ENCODE data around the gene TSPAN9.

TSPAN9 gene

GRCh38 chr12:3077572-3078081 is 448 bp downstream of the TSPAN9 start:
- peak in 1 of 2 donors; percentile 2 for DNase-seq (ENCODE audit: low read depth in 2 of 2)

GRCh38 chr12:3078086-3078820 is 1.1 kb downstream of the TSPAN9 start:
- no peak for DNase-seq (ENCODE audit: low read depth in 2 of 2)

DNA sequence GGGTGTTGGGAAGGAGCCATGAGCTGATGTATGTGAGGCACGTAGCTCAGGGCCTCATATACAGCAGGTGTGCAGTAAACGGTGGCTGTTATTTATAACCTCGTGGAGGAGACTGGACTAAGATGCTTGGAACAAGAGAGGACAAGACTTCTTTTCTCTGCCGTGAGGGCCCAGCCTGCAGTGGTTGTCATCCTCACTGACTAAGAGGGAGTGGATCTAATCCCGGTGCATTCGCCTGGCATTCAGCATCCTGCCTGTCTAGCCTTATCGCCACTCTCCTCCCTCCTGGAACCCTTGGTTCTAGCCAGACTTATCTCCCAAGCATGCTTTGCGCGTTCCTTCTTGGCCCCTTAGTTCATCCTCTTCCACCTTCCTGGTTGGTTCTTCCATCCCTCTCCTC is 3.9 kb downstream of the TSPAN9 start:
- no peak for DNase-seq (ENCODE audit: low read depth in 2 of 2)

DNA sequence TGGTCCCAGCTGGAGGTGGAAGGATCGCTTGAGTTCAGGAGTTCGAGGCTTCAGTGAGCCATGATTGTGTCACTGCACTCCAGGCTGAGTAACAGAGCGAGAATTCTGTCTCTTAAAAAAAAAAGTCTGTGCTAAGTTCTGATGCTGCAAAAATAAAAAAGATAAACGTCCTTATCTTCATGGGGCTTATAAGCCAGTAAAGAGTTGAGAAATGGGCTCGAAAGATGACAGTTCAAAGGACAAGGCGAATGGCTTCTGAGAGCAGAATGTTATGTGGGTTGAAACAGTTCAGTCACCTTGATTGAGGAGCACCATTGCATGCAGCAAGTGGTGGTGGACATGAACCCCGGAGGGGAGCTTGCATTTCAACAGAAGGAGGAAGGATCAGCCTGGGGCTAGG is 4.7 kb downstream of the TSPAN9 start:
- no peak for DNase-seq (ENCODE audit: low read depth in 2 of 2)

GRCh38 chr12:3083241-3083920 is 6.2 kb downstream of the TSPAN9 start:
- no peak for DNase-seq (ENCODE audit: low read depth in 2 of 2)

- DNase-seq (ENCODE audit: low read depth in 2 of 2): no peak
Observed at GRCh38 chr12:3083921-3084347, 6.8 kb downstream of the TSPAN9 start.

DNA sequence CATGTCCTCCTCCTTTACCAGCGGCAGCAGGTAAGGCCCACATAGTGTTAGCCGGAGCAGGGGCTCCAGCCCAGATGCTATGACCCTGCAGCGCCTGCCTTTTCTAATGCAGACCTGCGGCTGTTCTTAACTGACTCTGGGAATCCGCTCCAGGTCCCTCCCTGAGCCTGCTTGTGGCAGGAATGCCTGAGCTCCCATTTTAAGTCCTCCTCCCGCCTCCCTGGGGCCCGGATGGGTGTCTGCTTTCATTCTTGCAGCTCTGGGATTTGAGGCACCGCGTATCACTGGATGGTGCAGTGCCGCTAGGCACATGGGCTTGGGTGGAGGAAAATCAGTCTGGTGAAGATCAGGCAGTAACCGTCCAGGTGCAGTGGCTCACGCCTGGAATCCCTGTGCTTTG is 7.6 kb downstream of the TSPAN9 start:
- no peak for DNase-seq (ENCODE audit: low read depth in 2 of 2)

DNA sequence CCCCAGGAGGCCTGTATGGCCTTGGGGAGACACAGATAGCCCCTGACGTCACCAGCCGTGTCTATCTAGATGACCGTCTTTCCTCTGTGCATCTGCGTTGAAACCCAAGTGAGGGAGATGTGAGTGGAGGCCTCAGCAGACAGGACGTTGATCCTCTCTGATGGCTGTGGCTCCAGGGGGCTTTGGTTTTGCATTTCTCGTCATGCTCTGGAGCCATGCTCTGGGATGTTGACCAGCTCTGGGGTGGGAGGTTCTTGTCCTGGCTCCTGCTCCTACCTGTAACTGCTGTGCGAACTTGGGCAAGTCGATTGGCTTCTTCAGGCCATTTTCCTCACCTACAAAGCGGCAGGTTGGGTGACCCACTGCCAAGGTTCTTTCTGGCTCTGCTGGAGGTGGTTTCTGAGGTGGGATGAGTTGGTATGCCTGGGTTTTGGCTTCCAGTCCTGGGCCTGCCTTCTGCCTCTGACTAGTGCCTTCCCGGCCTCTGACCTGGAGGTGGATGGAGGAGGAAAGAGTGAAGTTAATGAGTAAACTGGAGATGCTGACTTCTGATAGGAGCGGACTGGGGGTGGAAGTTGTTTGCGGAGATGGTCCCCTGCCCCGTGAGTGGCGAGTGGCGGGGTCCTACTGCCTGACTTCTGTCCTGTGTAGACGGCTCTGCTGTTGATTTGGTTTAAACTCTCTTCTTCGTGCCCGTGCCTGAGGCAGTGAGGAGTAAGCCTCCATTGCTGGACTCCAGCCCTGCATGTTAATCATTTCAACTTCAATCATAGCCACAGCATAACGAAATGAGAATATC is 8.4 kb downstream of the TSPAN9 start:
- no peak for DNase-seq (ENCODE audit: low read depth in 2 of 2)

GRCh38 chr12:3086211-3086610 is 9.0 kb downstream of the TSPAN9 start:
- DNase-seq (ENCODE audit: low read depth in 2 of 2): no peak

- DNase-seq (ENCODE audit: low read depth in 2 of 2): no peak
Observed at GRCh38 chr12:3086729-3087323, 9.6 kb downstream of the TSPAN9 start.

GRCh38 chr12:3087758-3088650 is 10.8 kb downstream of the TSPAN9 start:
- DNase-seq (ENCODE audit: low read depth in 2 of 2): no peak

GRCh38 chr12:3089588-3089987 is 12.4 kb downstream of the TSPAN9 start:
- no peak for DNase-seq (ENCODE audit: low read depth in 2 of 2)

DNA sequence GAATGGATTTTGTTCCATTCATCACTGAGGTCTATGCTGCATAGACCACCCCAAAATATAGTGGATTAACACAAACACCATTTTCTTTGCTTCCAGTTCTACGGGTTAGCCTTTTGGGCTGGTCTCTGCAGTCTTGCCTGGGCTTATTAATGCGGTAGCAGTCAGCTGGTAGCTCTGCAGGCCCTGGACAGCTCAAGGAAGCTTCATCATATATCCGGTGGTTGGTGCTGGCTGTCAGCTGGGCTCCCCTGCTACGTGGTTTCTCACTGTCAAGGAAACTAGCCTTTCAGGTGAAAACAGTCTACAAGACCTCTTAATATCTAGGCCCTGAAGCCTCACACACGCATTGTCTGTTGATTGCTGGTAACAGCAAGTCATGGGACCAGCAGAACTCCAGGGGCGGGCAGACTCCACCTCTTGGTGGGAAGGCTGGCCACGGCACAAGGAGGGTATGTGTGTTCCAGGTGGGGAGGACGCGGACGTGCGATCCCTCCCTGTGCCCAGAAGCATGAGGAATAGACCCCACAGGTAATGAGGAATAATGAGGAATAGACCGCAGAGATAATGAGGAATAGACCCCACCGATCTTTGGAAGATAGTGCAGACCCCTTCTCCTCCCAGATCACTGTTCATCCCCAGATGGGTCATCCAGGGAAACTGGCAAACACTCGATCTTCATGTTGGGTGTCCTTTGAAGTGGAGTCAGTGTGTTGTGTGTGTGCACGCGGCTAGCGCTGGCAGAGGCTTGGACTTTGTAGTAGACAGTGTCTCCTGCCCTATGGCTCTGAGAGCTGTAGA is 13.3 kb downstream of the TSPAN9 start:
- DNase-seq (ENCODE audit: low read depth in 2 of 2): no peak

DNA sequence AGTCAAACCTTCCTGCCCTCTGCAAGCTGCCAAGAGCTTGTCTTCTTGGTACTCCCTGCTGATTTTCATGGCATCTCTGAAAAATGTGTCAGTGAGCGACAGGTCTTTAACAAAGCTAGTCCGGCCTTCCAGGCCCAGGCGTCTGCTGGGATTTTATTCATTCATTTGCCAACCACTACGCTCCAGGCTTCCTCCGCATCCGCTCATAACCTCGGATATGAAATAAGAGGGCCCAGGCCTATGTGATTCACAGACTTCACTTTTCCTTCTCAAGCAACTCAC is 13.8 kb downstream of the TSPAN9 start:
- no peak for DNase-seq (ENCODE audit: low read depth in 2 of 2)

DNA sequence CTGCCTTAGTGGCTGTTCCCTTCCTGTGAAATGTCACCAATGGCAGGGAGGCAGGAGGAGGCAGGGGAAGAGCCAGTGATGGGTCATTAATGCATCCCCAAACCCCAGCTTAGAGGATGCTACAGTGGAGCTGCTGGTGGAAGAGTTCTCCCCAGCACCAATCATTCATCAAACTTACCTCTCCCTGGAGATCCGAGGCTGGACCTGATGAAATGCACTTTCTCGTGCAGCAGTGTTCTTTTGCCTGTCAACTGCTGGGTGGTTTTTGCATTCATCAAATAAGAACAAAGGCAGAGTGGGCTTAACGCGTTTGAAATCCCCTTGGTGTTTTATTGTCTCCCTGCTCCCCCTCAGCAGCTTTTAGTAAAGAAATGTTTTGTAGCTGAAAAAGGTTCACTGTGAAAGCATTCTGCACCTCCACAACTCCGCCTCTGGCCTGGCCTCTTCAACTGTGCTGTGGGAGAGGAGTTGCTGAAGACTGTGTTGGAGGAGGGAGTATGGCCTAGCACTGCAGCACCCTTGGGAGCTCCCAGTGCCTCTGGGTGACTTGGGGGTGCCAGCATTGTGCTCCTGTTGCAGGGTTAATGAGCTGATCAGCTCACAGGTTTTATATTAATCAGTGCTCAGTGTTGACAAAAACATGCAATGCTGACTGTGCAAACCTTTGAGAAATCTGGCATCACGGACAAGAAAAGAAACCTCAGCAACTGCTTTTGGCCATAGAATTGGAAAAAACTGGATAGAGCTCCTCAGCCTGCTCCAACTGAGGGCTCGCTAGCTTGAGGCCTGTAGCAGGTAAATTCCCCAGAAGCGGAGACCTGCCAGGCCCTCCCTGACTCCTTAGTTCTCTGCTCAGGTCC is 14.4 kb downstream of the TSPAN9 start:
- DNase-seq (ENCODE audit: low read depth in 2 of 2): no peak

DNA sequence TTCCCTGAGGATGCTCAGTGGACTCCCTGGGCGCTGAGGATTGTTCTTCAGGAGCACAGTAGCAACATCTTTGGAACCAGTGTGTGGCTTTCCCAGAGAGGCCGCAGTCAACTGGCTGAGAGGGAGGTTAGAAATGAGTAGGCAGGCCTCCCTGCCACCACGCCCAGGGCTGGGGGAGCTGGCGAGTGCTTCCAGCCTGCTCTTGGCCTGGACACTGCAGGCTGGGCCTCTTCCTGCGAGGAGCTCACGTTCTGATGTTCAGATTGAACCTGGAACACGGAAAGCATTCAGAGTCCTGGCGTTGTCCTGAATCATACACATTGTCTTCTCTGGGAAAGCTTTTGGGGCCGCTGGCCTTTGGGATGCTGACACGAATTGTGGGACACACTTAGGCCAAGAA is 15.6 kb downstream of the TSPAN9 start:
- DNase-seq (ENCODE audit: low read depth in 2 of 2): no peak

DNA sequence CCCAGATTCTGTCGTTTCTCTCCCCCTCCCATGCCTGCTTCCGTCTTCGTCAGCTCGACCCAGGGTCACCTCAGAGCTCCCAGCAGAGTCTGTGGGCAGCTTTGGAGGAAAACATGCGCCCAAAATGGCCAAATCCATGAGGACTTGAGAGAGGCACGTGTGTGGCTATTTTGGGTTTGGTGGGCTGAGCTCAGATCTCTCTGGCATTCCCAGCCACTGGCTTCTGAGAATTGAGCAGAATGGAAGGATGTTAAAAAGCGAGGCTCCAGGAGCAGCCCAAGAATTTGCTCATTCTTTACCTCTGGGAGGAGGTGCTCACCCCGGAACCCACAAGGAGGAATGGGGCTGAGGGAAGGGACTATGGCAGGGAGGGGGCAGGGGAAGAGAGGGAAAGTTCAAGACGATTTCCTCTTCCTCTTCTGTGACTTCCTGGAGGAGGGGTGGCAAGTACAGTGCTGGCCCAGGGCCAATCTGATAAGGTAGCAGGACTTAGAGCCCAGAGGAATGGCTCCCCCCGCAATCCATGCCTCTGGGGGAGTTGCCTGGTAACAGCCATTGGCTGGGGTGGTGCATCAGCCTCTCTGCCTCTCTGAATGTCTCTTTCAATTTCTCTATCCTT is 20.1 kb downstream of the TSPAN9 start:
- no peak for DNase-seq (ENCODE audit: low read depth in 2 of 2)

DNA sequence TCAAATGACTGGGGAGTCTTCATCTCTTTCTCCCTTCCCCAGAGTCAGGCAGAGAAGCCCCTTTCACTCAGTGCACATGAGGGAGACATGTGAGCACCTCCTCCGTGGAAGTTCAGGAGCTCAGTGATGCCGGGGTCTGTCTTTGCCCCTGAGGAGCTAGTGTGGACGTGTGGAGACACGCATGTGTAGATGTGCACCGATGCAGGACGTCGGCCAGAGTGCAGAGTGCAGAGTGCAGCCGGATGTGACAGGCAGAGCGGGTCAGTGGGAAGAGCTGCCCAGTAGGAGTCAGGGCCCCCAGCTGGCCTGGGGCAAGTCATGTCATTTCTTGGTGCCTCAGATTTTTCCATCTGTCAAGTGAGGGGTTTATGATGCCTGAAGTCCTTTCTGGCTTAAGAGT is 20.7 kb downstream of the TSPAN9 start:
- DNase-seq (ENCODE audit: low read depth in 2 of 2): no peak

- no peak for DNase-seq (ENCODE audit: low read depth in 2 of 2)
Observed at GRCh38 chr12:3098436-3098835, 21.3 kb downstream of the TSPAN9 start.

Measured in stimulated activated CD4-positive, alpha-beta T cell treated with anti-CD3 and anti-CD28 coated beads, Interleukin-1b, Interleukin-23, amount 100 ng/mL, for 1 hour (primary cell).